BJ (cell line): ENCODE results near the gene RPS17. TPM values are rescaled to one million over a fixed set of nuclear protein-coding genes. Genes with fewer than 3 reads are reported as not detected.

Source experiments
- CTCF ChIA-PET: fragments of 350-600 bp; formaldehyde crosslinking; extraction: SDS; loops from one replicate; lab custom pipeline; 2021; ENCODE audit warnings: antibody characterized with exemption, inconsistent platforms; lab: Yijun Ruan, JAX
- POLR2A ChIA-PET: fragments of 300-600 bp; sonication (Branson Sonifier 250); formaldehyde crosslinking; extraction: SDS; loops from one replicate; lab custom pipeline; 2021; ENCODE audit warnings: antibody characterized with exemption; lab: Charles Lee
- DNase-seq: peaks from one replicate; pipeline ENCODE4 v3.0.0-alpha.2; 2011; ENCODE audit warnings: low read depth
- H3K27me3 ChIP-seq: 2 replicates; pipeline ENCODE4 v1.6.0; 2011; ENCODE audit warnings: low read length; ENCODE audit not compliant: control insufficient read depth, insufficient read depth
- H3K36me3 ChIP-seq: 2 replicates; pipeline ENCODE4 v1.5.1; 2011; ENCODE audit warnings: low read length; ENCODE audit not compliant: control insufficient read depth, insufficient read depth
- H3K4me3 ChIP-seq: 2 replicates; pipeline ENCODE4 v1.5.1; 2011; ENCODE audit warnings: low read depth, mild to moderate bottlenecking, control low read depth, low read length
- polyA plus RNA-seq: library from polyadenylated mRNA; depleted of rRNA; stranded (reverse); fragments of >200 nt; gene quantifications from 2 replicates; pipeline ENCODE4 v1.2.3, GENCODE V29; 2011
- TF ChIP-seq, protein P1 (sequence below): IDR thresholded peaks from 2 replicates; pipeline ENCODE4 v1.5.1; 2011; ENCODE audit warnings: low read depth, mild to moderate bottlenecking, control low read depth, inconsistent platforms, low read length, moderate library complexity; ENCODE audit not compliant: insufficient read depth

The RPS17 gene
- polyA plus RNA-seq, 1 experiment = 3,235 TPM

DNA sequence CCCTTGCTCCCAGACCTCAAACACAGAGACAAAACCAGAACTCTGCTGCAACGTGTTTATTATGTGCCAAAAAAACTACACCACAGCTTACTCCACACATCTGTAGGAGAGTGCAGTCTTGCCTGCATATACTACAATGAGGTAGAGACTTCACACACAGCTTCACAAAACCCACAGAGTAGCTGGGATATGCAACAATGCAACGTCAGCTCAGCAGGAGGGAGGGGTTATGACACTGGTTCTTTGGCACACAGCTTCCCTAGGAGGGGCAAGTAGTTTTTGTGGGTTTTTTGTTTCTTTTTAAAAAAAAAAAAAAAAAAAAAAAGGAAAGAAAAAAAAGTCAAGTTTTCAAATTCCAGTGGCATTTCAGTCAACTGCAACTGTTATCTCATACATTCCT lies 2.9 kb upstream of the RPS17 start:
- ChIA-PET POLR2A (interaction anchor here (0.8 kb wide), 1 partner anchor 8 kb away, joined by 9 read pairs; no protein-coding TSS in a partner anchor), CTCF (interaction anchor here (1.0 to 3.0 kb wide), 3 partner anchors 12 to 457 kb away, joined by 5 to 12 read pairs (median 7); no protein-coding TSS in a partner anchor)
- Histone ChIP-seq H3K27me3 (no peaks in the 10 kb centered on the region), H3K4me3 (no peak overlapping the region), H3K36me3 (no peaks in the 10 kb centered on the region; the same call in 1 of the 2 replicates)
- TF ChIP-seq, protein P1, sequence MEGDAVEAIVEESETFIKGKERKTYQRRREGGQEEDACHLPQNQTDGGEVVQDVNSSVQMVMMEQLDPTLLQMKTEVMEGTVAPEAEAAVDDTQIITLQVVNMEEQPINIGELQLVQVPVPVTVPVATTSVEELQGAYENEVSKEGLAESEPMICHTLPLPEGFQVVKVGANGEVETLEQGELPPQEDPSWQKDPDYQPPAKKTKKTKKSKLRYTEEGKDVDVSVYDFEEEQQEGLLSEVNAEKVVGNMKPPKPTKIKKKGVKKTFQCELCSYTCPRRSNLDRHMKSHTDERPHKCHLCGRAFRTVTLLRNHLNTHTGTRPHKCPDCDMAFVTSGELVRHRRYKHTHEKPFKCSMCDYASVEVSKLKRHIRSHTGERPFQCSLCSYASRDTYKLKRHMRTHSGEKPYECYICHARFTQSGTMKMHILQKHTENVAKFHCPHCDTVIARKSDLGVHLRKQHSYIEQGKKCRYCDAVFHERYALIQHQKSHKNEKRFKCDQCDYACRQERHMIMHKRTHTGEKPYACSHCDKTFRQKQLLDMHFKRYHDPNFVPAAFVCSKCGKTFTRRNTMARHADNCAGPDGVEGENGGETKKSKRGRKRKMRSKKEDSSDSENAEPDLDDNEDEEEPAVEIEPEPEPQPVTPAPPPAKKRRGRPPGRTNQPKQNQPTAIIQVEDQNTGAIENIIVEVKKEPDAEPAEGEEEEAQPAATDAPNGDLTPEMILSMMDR = no peak
- peak; percentile 33 for DNase-seq

DNA sequence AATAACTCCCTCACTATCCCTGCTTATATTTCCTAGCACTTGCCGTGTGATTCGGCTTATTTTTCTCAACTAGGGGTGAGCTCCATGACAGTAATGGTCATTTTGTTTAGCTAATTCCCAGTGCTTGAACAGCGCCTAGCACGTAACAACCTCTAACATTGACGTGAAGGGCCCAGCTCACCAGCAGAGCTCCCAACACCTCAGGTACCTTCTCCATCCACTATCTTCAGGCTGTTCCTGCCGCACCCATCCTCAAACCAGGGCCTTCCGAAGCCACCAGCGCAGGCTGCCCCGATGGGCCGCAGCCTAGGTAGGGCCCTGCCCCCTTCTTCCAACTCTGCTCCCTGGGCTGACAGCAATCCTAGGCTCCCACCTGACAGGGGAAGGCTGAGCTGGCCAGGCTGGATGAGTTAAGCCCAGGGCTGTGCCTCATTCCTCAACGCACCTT lies 751 bp upstream of the RPS17 start:
- CTCF ChIA-PET = interaction anchor here (0.9 to 2.4 kb wide), 5 partner anchors 10 to 471 kb away, joined by 3 to 25 read pairs (median 4); partner anchors contain the start of gene C15orf40
- POLR2A ChIA-PET = interaction anchor here (0.6 to 1.4 kb wide), 4 partner anchors 10 to 529 kb away, joined by 3 to 5 read pairs (median 4); no protein-coding TSS in a partner anchor
- H3K36me3 ChIP-seq = peaks cover 12% of the 10 kb centered on the region
- no peaks in the 10 kb centered on the region for H3K27me3 ChIP-seq
- peak overlapping the region; percentile 91 for H3K4me3 ChIP-seq
- TF ChIP-seq, protein P1 = no peak
- DNase-seq = no peak

DNA sequence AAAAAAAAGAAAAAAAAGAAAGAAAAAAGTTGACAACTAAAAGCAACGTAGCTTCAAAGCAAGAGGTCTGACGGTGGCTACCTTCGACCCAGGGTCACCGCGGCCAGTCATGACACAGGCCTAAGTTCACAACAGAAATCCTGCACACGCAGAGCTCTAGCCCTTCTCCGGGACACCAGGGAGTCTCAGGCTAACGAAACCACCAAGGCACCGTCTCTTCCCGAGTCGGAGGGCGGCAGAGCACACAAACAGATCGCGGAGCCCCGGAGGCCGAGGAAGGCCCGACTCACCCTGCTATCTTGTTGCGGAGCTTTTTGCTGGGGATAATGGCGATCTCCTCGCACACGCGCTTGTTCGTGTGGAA lies 584 bp downstream of the RPS17 start:
- TF ChIP-seq, protein P1 = no peak
- no peak for DNase-seq
- ChIA-PET CTCF (interaction anchor here (0.6 to 2.4 kb wide), 10 partner anchors 9 to 521 kb away, joined by 3 to 25 read pairs (median 4); partner anchors contain the start of gene WHAMM), POLR2A (interaction anchor here (1.4 kb wide), 1 partner anchor 210 kb away, joined by 5 read pairs; no protein-coding TSS in a partner anchor)
- Histone ChIP-seq H3K4me3 (peak overlapping the region; percentile 91), H3K27me3 (no peaks in the 10 kb centered on the region), H3K36me3 (peaks cover 15% of the 10 kb centered on the region)

DNA sequence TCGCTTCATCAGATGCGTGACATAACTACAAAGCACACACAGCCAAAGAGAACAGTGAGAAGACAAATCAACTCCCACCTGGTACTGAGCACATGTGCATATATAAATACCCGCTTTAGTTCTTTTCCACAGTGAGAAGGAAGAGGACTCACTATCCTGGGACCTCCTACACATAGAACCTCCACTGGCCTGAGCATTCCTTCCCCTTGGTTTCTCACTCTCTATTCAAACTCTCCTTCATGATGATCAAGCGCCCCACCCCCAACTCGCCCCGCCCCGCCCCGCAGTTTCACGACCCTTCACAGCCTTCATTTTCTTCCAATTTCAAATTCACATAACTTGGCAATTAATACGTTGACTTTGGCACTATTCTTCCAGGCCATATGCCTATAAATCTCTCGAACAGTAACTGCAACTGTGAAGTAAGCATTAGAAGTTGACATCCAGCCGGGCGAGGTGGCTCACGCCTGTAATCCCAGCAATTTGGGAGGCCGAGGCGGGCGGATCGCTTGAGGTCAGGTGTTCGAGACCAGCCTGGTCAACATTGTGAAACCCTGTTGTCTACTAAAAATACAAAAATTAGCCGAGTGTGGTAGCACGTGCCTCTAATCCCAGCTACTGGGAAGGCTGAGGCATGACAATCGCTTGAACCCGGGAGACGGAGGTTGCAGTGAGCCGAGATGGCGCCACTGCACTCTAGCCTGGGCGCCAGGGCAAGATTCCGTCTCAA lies 1.1 kb downstream of the RPS17 start:
- peak overlapping the region; percentile 91 for H3K4me3 ChIP-seq
- ChIA-PET POLR2A (no interaction called here), CTCF (interaction anchor here (1.1 to 2.4 kb wide), 7 partner anchors 8 to 461 kb away, joined by 3 to 25 read pairs (median 4); partner anchors contain the start of gene WHAMM)
- peaks cover 15% of the 10 kb centered on the region for H3K36me3 ChIP-seq
- no peak for DNase-seq
- H3K27me3 ChIP-seq = no peaks in the 10 kb centered on the region
- TF ChIP-seq, protein P1 = no peak

DNA sequence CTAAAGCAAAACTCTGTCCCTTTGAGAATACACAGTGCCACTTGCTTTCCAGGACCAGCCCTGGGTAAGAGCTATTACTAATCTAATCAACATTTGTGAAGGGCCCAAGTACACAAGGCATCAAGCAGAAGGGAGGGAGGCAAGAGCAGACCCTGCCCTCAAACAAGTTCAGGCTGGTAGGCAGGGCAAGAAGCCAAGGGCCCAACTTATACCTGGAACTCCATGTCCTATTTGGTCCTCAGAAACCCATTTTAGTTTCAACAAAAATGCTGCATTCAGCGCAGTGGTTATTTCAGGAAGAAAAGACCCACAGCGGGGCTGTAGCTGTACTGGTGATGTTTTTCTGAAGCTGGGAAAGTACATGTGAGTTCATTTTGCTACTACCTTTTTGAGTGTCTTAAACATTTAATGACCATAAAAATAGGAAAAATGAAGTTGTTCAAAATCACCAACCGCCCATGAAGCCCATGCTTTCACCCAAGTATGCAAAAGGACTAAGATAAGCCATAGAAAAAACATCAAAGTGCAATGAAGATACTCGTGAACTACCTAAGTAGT lies 2.8 kb downstream of the RPS17 start:
- TF ChIP-seq, protein P1 = no peak
- peaks cover 15% of the 10 kb centered on the region for H3K36me3 ChIP-seq
- H3K4me3 ChIP-seq = no peak overlapping the region
- POLR2A ChIA-PET = no interaction called here
- no peaks in the 10 kb centered on the region for H3K27me3 ChIP-seq
- no peak for DNase-seq
- CTCF ChIA-PET = interaction anchor here (0.5 to 2.1 kb wide), 2 partner anchors 128 to 474 kb away, joined by 3 to 5 read pairs; partner anchors contain the start of gene C15orf40
